Skeletal muscle tissue (tissue), 4 donors: ENCODE results near the gene S100A14. TPM values are rescaled to one million over a fixed set of nuclear protein-coding genes. Genes with fewer than 3 reads are reported as not detected.

Experiments
- H3K27ac ChIP-seq: one replicate; pipeline ENCODE4 v1.7.0; 2013; ENCODE audit warnings: mild to moderate bottlenecking, low read depth, low read length, inconsistent platforms
- H3K27me3 ChIP-seq, 3 donors: one replicate each; pipeline ENCODE4 v1.7.0; 2013; ENCODE audit warnings: low read length in 3 of 3; ENCODE audit not compliant: control insufficient read depth in 3 of 3, insufficient read depth in 3 of 3
- H3K36me3 ChIP-seq, 3 donors: one replicate each; pipeline ENCODE4 v1.7.0; 2013; ENCODE audit warnings: low read length in 3 of 3; ENCODE audit not compliant: control insufficient read depth in 3 of 3, insufficient read depth in 3 of 3
- H3K4me1 ChIP-seq, 3 donors: one replicate each; pipeline ENCODE4 v1.7.0; 2013; ENCODE audit warnings: low read length in 3 of 3, mild to moderate bottlenecking in 3 of 3; ENCODE audit not compliant: control insufficient read depth in 3 of 3, insufficient read depth in 3 of 3
- H3K4me3 ChIP-seq, 3 donors: one replicate each; pipeline ENCODE4 v1.7.0; 2013; ENCODE audit warnings: low read length in 3 of 3
- H3K9ac ChIP-seq, 3 donors: one replicate each; pipeline ENCODE4 v1.7.0; 2013; ENCODE audit warnings: low read length in 3 of 3, mild to moderate bottlenecking in 3 of 3, moderate library complexity in 2 of 3, low read depth in 1 of 3
- H3K9me3 ChIP-seq, 3 donors: one replicate each; pipeline ENCODE4 v1.7.0; 2013; ENCODE audit warnings: low read length in 3 of 3; ENCODE audit not compliant: control insufficient read depth in 3 of 3
- total RNA-seq: library from RNA; depleted of rRNA; stranded (reverse); fragments of >200 nt; gene quantifications from one replicate; pipeline ENCODE4 v1.2.3, GENCODE V29; 2014
- donor health status: Osteomylitis.

Gene S100A14
- total RNA-seq, 1 donor from 2014 or later = not detected

DNA sequence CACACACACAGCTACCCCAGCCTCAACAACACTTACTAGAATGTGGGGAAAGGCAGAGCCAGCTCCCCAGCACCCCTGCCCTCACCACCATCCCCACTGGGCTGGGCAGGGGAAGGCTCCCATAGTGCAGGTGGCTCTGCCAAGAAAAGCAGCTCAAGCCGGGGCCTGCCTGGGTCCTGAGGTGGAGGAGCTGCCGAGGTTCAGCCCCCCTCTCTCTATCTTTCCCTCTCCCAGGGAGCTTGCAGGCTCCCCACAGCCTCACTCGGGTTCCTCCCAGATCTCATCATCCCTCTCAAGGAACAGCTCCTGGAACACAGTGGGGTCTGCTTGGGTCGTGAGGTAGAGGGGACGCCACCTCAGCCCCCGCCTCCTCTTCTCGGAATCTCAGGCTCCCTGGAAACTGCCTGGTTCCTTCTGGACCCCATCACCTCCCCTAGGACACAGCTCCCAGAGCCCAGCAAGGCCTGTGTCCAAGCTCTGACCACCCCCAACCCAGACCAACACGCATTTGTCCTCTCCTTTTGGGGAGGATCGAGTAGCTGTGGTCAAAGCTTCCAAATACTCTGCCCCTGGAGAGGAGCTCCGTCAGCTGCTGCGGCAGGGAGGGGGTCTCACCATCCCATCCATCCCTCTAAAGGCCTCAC lies 3.9 kb downstream of the S100A14 start:
- Histone ChIP-seq H3K9me3 (no peaks in the 10 kb centered on the region), H3K27me3 (no peaks in the 10 kb centered on the region), H3K4me1 (peaks cover 47 to 63% (median 57%) of the 10 kb centered on the region in 3 donors), H3K36me3 (peaks cover 3 to 7% (median 6%) of the 10 kb centered on the region in 3 donors), H3K27ac (peak overlapping the region; percentile 80), H3K9ac (peak overlapping the region; percentile 87 to 91 (median 89)), H3K4me3 (peak overlapping the region; percentile 77 to 86 (median 79))

DNA sequence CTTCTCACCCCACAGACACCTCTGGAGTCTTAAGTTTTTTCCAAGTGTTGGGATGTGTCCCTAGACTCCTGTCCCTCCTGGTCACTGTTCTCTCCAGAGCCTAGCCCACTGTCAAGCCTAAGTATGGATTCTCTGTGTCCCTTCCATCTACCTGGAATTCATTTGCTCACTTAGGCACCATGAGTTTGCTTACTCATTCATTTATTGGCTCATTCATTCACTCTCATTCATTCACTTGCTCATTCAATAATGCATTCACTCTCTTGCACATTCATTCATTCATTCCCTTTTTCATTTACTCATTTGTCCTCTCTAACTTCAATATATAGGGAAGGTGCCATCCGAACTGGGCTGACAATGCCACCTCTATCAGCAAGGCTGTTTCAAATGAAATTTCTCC lies 4.8 kb downstream of the S100A14 start:
- Histone ChIP-seq H3K27me3 (no peaks in the 10 kb centered on the region), H3K4me1 (peaks cover 45 to 55% (median 48%) of the 10 kb centered on the region in 3 donors), H3K27ac (no peak overlapping the region), H3K9ac (no peak overlapping the region), H3K9me3 (no peaks in the 10 kb centered on the region), H3K36me3 (peaks cover 11 to 15% (median 14%) of the 10 kb centered on the region in 3 donors), H3K4me3 (peak overlapping the region in 2 of 3 donors; percentile 77 to 79)

DNA sequence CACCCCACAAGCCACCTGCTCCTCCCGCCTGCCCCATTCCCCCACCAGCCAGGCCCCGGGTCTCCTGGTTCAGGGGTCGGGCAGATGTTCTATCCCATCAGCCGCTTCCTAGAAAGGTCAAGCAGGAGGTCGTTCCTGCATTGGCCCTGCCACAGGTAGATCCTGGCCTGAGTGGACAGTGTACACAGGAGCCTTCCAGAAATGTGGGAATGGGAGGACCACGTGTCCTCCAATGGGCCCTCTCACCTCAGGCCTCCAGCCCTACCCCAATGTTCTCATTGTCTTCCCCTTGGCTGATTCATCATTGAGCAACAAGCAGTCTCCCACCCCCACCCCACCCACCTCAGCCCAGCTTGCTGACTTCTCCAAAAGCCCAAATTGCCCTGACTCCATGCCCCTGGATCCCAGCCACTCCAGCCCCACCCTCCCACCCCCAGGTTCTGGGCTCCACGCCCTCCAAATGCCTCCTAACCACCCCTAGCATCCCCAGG lies 5.3 kb downstream of the S100A14 start:
- H3K27ac ChIP-seq = peak overlapping the region; percentile 85
- H3K4me3 ChIP-seq = no peak overlapping the region
- no peak overlapping the region for H3K9ac ChIP-seq
- H3K27me3 ChIP-seq = no peaks in the 10 kb centered on the region
- no peaks in the 10 kb centered on the region for H3K9me3 ChIP-seq
- H3K4me1 ChIP-seq = peaks cover 45 to 53% (median 45%) of the 10 kb centered on the region in 3 donors
- peaks cover 11 to 17% (median 14%) of the 10 kb centered on the region in 3 donors for H3K36me3 ChIP-seq

DNA sequence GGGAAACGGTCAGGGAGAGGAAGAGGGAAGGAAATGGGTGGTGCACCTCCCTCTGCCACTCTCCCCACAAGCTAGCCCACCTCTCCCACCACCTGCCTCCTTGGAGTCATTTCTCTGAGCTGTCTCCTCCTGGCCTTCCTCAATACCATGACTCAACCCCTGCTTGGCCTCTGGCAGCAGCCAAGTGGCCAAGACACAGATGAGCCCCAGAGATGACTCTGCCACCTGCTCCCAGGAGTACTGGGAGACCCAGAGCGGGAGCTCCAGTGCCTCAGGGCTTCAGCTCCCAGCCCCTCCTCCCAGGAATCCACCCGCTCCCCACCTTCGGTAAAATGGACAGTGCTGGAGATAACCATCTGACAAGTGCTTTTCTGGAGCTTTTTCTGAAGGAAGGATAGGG lies 5.8 kb downstream of the S100A14 start:
- Histone ChIP-seq H3K27ac (peak overlapping the region; percentile 85), H3K4me1 (peaks cover 45 to 53% (median 45%) of the 10 kb centered on the region in 3 donors), H3K9me3 (no peaks in the 10 kb centered on the region), H3K36me3 (peaks cover 11 to 18% (median 14%) of the 10 kb centered on the region in 3 donors), H3K27me3 (no peaks in the 10 kb centered on the region), H3K4me3 (no peak overlapping the region), H3K9ac (no peak overlapping the region)

DNA sequence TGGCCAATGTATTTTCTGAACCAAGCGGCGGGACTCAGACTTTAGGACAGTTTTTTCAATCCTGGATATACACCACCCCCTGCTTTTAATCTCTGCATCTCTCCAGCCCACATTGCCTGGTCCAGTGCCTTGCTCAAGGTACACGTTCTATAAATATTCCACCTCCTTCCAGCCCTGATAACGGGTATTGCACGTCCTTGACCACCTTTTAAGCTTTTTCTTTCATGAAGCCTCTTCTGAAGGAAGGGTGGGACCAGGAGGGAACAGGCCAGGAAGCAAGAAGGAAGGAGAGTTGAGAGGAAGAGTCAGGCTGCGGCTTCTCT lies 6.6 kb downstream of the S100A14 start:
- H3K9ac ChIP-seq = peak overlapping the region in 2 of 3 donors; percentile 71 to 82
- H3K36me3 ChIP-seq = peaks cover 11 to 18% (median 14%) of the 10 kb centered on the region in 3 donors
- H3K4me1 ChIP-seq = peaks cover 45 to 53% (median 45%) of the 10 kb centered on the region in 3 donors
- H3K4me3 ChIP-seq = peak overlapping the region in 2 of 3 donors; percentile 60 to 63
- no peaks in the 10 kb centered on the region for H3K9me3 ChIP-seq
- H3K27me3 ChIP-seq = no peaks in the 10 kb centered on the region
- H3K27ac ChIP-seq = peak overlapping the region; percentile 85

DNA sequence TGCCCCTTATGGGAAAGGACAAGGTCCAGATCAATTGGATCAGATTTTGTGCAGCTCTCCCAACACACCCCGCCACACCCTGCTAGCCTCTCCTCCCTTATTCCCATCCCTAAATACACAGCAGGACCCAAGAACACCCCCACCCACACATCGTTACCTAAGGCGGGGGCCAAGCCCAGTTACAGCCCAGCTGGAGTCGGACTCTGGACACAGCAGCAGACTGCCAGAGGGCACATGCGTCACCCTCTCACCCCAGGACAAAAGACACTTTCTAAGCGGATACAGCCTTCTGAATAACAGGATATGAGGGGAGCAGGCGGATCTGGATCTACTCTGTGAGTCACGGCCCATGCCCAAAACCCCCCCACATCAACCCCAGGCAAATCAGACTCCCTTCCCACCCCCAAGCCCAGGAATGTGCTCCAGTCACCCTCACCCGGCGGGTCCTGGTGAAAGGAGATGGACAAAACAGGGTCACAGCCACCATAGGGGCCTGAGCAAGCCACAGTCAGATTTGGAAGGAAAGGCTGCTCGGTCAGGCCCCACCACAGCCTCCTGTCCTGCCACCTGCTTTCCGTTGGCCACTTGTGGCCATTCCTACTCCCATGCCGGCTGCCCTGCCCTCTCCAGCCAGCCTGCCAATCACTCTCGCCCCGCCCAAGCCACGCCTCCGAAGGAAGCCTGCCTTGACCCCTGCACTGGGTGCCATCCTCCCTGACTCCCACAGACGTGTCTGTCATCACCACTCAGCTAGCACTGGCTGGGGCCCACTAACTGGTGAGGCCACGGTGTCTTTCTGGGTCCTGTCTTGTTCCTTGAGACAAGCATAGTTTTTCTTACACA lies 7.2 kb downstream of the S100A14 start:
- peaks cover 45 to 53% (median 45%) of the 10 kb centered on the region in 3 donors for H3K4me1 ChIP-seq

DNA sequence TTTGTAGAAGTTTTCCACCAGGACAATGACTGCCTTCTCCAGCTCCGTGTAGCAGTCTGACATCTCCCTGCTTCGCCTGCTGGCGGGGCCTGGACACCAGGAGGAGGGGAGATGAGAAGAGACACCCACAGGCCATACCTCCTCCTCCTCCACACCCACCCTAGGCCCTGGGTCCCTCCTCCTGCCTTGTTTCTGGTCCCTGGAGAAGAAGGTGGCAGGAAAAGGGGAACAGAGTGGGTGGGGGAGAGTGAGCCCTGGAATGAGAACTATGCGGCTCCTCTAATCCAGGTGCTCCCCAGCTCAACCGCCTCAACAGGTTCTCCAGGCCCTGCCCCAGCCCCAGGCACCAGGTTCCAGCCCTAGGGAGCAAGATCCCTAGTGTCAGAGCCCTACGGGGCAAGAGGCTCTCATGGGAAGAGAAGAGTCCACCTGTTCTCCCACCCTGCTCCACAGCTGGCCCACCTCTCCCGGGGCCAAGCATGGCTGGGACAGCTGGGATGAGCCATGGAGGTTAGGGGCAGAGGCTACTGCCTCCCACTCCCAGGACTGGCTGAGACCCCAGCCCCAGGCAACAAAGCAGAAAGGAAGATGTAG lies 7.9 kb downstream of the S100A14 start:
- Histone ChIP-seq H3K9ac (peak overlapping the region; percentile 71 to 82 (median 74)), H3K9me3 (no peaks in the 10 kb centered on the region), H3K27ac (peak overlapping the region; percentile 85), H3K4me1 (peaks cover 41 to 50% (median 43%) of the 10 kb centered on the region in 3 donors), H3K27me3 (no peaks in the 10 kb centered on the region), H3K36me3 (peaks cover 11 to 18% (median 14%) of the 10 kb centered on the region in 3 donors), H3K4me3 (peak overlapping the region; percentile 63 to 74 (median 63))

More for the DNA sequence above, 7.2 kb downstream of the S100A14 start:
- Histone ChIP-seq H3K9me3 (no peaks in the 10 kb centered on the region), H3K27ac (peak overlapping the region; percentile 85), H3K9ac (peak overlapping the region; percentile 71 to 82 (median 74)), H3K27me3 (no peaks in the 10 kb centered on the region), H3K4me3 (peak overlapping the region; percentile 63 to 74 (median 63)), H3K36me3 (peaks cover 11 to 18% (median 14%) of the 10 kb centered on the region in 3 donors)

DNA sequence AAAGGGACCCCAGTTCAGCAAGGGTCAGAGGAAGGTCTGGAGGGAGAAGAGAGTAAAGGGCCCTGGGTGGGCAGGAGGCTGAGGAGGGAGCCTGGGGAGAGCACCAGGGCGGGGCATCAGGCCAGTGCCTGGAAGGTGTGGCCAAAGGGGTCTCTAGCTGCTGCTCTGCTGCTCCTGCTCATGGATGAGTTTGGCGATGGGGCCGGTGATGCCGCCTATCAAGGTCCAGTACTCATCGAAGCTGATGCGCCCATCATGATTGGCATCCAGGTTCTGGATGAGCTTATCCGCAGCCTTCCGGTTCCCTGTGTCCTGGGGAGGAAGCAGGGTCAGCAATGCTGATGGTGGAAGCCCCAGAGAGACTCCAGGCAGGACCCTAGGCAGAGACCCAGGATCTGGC lies 8.7 kb downstream of the S100A14 start:
- no peak overlapping the region for H3K27ac ChIP-seq
- H3K27me3 ChIP-seq = no peaks in the 10 kb centered on the region
- no peaks in the 10 kb centered on the region for H3K9me3 ChIP-seq
- H3K9ac ChIP-seq = peak overlapping the region in 1 of 3 donors; percentile 82
- H3K36me3 ChIP-seq = peaks cover 11 to 18% (median 14%) of the 10 kb centered on the region in 3 donors
- no peak overlapping the region for H3K4me3 ChIP-seq
- peaks cover 39 to 47% (median 42%) of the 10 kb centered on the region in 3 donors for H3K4me1 ChIP-seq

DNA sequence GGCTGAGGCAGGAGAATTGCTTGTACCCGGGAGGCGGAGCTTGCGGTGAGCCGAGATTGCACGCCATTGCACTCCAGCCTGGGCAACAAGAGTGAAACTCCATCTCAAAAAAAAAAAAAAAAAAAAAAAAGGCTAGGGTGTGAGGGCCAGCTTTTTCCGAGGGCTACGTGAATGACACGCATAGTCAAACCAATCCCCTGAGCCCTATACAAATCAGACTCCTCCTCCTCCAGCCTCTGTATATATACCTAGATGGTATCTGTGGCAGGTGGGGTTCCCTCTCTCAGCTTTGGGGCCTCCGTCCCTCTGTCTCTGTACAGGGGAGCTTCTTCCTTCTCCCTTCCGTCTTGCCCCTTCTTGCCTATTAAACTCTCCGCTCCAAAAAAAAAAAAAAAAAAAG lies 9.9 kb downstream of the S100A14 start:
- peaks cover 28 to 35% (median 34%) of the 10 kb centered on the region in 3 donors for H3K4me1 ChIP-seq
- H3K4me3 ChIP-seq = no peak overlapping the region
- no peaks in the 10 kb centered on the region for H3K9me3 ChIP-seq
- H3K27ac ChIP-seq = no peak overlapping the region
- H3K9ac ChIP-seq = no peak overlapping the region
- peaks cover 11 to 18% (median 14%) of the 10 kb centered on the region in 3 donors for H3K36me3 ChIP-seq
- H3K27me3 ChIP-seq = no peaks in the 10 kb centered on the region
